ENCODE measurements around the gene ALPL.

DNA sequence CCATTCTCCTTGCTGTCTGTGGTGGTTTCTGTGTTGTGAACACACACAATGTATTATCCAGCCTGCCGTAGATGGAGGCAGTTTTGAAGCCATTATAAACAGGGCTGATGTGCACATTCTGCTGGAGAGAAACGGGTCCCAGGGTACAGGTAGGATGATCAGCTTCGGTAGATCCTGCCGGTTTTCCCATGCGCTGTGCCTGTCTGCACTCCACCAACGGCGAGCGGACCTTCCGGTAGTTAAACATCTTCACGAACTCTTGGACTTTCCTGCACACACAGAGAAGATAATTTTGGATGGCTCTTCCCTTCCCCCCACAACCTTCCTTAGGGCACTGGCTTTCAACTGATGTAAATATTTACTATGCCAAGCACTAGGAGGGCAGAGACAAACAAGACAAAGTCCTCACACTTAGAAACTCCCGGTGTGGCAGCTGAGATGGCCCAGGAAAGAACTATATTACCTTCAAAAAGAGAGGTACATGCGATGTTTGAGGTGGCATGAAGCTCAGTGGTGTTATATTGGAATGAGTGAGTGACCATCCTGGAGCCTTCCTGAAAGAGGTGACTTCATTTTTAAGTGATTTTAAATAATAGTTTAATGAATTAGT is 41.7 kb downstream of the ALPL start:
- TF ChIP-seq POLR2A (IDR thresholded peaks at IDR 0.05): no peak
- TF ChIP-seq, protein P1, sequence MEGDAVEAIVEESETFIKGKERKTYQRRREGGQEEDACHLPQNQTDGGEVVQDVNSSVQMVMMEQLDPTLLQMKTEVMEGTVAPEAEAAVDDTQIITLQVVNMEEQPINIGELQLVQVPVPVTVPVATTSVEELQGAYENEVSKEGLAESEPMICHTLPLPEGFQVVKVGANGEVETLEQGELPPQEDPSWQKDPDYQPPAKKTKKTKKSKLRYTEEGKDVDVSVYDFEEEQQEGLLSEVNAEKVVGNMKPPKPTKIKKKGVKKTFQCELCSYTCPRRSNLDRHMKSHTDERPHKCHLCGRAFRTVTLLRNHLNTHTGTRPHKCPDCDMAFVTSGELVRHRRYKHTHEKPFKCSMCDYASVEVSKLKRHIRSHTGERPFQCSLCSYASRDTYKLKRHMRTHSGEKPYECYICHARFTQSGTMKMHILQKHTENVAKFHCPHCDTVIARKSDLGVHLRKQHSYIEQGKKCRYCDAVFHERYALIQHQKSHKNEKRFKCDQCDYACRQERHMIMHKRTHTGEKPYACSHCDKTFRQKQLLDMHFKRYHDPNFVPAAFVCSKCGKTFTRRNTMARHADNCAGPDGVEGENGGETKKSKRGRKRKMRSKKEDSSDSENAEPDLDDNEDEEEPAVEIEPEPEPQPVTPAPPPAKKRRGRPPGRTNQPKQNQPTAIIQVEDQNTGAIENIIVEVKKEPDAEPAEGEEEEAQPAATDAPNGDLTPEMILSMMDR (IDR thresholded peaks at IDR 0.05): no peak
- no peak for TF ChIP-seq EP300 (IDR thresholded peaks at IDR 0.05)
- no peak for TF ChIP-seq POLR2AphosphoS5 (IDR thresholded peaks at IDR 0.05)
